Sciatic nerve (tissue), 2 donors: ENCODE data around the gene EIF5. TPM values are rescaled to one million over a fixed set of nuclear protein-coding genes. Genes with fewer than 3 reads are reported as not detected.

Experiments used
- ATAC-seq: fragments of 200-7000 bp; cut with Tn5 transposase; one replicate; pipeline ENCODE4 v1.9.1; 2020; ENCODE audit warnings: mild to moderate bottlenecking, moderate library complexity
- DNase-seq: peaks from one replicate; pipeline ENCODE4 v3.0.0-alpha.2; 2020; ENCODE audit warnings: low spot score
- intact Hi-C: fragments of 100-400 bp; cut with DNase I; formaldehyde crosslinking; loops from one replicate; pipeline ENCODE4 v1.14.2; 2022
- total RNA-seq: library from RNA; stranded (reverse); fragmentation: NEBNext Ultra II Directional; extraction: Animal tissue kit (Norgen Biotek cat#: 25700); gene quantifications from one replicate; pipeline ENCODE4 v1.2.1, GENCODE V29; 2021
- donor health status: DM: no; HTN: no; CAD: no.
- donor health status: DM: no; HTN: no; CAD: no.

EIF5 gene
- total RNA-seq, result 186 TPM

DNA sequence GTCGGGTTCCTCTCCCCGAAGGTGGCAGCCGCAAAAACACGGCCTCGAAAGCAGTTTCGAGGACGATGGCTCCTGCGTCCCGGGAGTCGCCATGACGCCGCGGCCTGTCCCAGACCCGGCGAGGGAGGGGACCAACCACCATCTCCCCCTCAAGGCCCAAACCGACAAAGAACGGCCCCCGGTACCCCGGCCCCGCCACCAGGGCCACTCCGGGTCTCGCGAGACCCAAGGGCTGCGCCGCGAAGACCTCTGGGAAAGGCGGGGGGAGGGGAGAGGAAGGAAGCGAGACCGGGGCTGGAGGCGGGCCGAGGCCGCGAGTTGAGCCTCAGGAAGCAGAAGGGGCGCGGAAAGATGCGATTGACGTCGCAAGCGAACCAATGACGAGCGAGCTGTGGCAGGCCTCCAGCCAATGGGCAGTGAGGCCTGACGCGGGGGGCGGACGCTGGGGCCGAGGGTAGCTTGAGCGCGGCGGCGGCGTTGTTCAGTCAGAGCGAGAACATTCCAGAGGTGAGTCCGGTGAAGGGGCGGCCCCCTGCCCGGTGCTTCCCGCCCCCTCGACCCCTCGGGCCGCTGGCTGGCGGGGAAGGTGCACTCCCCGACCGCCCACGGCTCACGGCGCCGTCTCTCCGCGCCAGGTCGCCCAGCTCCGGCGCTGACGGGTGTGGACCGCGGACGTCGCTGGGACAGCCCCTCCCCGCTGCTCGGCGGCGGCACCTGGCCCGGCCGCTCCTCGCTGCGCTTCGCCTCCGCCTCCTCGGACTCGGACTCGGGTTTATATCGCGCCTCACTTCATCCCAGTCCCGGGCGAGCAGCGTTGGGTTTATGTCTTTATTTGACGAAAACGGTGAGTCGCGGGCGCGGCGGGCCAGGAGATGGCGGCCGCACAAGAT, at the start of gene EIF5:
Gene EIF5, plus strand, starts transcription at position 484 of the 890 bp plus-strand sequence. CDS start 1,624 bp downstream, outside the sequence.
- DNase-seq, result peak; percentile 99
- peak; percentile 98 for ATAC-seq
- intact Hi-C loops, result no loop called here

DNA sequence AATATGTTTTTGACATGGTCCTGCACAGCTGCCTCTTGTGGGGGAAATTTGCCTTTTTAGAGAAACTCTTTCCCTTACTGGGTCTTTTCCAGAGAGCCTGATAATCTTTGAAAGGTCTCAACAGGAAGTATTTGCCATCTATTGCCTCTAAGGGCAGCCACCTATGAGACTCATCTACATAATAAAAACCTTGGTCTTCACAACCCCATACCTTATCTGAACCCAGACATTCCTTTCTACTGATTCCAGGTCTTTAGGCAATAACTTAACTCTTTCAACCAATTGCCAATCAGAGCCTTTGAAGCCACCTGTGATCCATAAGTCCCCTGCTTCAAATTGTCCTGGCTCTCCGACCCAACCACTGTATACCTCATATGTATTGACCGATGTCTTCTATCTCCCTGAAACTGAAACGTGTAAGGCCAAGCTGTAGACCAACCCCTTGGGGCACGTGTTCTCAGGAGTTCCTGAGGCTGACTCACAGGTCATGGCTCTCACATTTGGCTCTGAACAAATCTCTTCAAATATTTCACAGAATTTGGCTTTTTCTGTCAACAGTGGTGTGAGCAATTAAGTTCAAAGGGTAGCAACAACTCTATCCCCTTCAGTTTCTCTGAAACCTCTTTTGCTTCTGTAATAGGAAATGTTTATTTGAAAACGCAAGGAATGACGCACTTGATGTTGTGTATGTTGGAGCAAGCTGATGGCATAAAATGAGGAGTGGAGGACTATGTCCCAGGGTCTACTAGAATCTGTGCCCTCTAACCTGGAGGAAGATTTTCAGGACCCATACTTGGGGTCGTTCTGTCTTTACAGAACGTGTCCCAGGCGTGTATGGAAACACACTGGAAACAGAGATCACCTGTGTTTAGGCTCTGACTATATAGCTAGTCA, 49.2 kb upstream of the EIF5 start:
- DNase-seq (no peak), ATAC-seq (no peak)
- intact Hi-C loops, result no loop called here

DNA sequence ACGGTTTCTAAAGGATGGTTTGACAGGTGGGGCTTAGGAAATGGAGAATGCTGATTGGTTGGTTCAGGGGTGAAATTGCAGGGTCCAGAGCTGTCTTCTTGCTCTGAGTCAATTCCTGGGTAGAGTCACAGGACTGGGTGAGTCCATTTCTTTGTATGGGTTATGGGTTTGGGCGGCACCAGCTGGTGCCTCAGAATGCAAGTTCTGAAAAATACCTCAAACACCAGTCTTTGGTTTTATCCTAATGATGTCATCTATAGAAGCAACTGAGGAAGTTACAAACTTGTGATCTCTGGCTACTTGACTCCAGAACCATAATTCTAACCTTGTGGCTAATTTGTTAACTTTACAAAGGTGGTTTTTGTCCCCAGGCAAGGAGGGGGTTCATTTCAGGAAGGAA, 47.6 kb upstream of the EIF5 start:
- ATAC-seq, result no peak

DNA sequence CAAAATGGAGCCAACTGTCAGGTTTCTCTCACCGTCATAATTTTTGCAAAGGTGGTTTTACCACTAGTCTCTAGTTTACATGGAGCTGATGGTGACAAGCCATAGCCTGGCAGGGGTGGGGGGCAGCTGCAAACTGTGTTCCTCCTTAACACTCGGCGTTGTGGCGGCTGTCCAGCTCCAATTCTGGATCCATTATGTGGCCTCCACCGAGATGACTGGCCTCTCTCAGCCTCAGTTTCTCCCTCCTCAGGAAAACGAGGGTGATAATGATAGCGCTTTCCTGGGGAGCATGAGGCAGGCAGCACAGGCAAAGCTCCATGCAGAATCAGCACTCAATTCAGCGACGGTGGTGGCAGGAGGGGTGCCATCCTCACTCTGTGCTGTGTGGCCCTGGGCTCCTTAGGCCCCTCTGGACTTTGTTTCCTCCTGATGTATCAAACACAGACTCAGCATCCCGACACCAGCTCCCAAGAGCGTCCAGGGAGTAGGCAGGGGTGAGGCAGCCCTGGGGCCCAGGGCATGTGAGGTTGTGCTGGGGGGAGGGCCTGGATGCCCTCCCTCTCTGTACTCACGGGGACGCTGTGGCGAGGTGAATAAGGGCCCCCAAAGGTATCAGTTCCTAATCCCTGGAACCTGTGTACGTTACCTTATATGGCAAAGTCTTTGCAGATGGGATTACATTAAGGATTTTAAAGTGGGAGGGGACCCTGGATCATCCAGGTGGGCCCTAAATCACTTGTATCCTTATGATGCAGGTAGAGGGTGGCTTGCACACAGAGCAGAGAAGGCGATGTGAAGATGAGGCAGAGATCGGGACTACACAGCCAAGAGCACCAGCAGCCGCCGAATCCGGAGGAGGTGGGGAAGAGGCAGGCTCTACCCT, 46.8 kb upstream of the EIF5 start:
- ATAC-seq, result no peak
- intact Hi-C loops, result no loop called here
- no peak for DNase-seq

More for the DNA sequence above, 47.6 kb upstream of the EIF5 start:
- intact Hi-C loops, result no loop called here
- DNase-seq, result no peak

DNA sequence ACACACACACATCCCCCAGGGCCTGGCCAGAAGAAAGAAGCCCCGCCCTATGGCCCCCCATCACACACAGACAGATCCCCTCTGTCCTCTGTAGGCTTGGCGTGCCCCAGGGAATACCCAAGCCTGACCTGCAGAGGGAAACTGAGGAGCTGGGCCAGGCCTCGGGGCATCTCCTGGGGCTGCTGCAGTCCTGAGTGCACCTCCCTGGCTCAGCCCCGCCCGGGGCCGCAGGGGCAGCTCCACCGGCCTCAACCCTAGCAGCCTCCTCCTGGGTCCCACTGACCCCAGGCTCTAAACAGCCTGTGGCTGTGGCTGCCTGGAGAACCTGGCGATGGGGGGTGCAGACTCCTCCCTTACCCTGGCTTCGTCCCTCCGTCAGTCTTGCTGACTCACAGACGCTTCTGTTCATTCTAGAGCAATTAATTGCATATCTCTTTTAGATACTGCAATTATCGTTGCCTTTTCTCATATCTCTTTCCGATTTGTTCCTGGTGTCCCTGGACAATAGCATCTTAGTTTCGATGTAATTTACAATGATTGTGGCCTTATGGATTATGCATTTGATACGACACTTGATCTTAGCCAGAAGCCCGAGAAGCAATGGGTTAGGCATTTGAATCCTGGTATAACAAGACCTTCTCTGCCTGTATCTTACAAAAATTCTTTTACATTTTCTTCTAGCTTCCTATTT, 45.8 kb upstream of the EIF5 start:
- intact Hi-C loops, result no loop called here
- no peak for DNase-seq
- ATAC-seq, result no peak

DNA sequence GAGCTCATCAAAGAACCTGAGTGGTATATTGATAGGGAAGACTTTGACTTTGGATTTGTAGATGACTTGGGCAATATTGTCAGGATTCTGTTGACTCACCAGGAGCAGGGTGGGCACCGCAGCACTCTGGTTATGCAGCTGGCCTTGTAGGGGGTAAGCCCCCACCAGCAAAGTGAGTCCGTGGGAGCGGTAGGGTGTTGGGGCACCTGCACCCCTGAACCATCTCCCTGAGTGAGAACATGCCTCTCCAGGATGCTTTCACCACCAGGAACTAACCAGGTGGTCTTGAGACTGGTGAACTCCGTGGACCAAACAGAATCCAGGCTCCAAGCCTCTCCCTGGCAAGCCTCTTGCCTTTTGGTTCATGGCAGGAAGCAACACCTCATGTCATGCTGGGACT, 44.0 kb upstream of the EIF5 start:
- DNase-seq (no peak), ATAC-seq (no peak)
- intact Hi-C loops, result loop anchor here (5.0 kb wide), 1 partner anchor 203 kb away; no protein-coding TSS in a partner anchor

DNA sequence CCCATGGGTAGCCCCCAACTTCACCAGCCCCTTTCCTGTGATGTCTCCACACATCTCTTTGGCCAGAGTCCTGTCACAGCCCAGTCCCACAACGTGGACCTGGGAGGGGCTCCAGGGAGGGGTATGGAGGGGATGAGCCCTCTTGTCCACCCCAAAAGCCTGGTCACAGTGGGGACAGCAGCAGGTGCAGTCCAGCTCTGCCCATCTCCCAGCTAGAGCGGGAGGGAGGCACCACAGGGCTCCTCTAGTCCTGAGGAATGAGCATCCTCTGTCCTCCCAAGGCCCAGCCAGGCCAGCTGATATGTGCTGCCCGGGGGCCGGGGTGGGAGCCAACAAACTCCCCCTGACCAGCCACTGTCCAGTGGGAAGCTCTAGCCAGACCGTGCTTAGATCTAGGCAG, 43.5 kb upstream of the EIF5 start:
- DNase-seq (no peak), ATAC-seq (no peak)
- intact Hi-C loops, result loop anchor here (5.0 kb wide), 1 partner anchor 203 kb away; no protein-coding TSS in a partner anchor

DNA sequence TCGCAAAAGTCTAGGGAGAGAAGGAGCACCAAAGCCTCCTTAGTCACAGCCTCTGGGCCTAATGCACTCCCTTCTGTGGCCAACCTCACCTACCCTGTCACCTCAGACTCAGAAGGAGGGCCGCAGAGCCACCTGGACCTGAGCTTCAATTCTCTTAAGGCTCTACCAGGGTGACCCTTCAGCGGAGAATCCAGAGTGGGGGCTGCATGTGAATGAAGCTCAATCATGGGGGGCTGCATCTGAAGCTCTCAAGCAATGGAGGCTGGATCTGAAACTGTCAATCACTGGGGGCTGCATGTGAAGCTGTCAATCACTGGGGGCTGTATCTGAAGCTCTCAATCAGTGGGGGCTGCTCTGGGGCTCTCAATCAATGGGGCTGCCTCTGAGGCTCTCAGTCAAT, 43.1 kb upstream of the EIF5 start:
- ATAC-seq (no peak), DNase-seq (no peak)
- intact Hi-C loops, result loop anchor here (5.0 kb wide), 1 partner anchor 204 kb away; no protein-coding TSS in a partner anchor

DNA sequence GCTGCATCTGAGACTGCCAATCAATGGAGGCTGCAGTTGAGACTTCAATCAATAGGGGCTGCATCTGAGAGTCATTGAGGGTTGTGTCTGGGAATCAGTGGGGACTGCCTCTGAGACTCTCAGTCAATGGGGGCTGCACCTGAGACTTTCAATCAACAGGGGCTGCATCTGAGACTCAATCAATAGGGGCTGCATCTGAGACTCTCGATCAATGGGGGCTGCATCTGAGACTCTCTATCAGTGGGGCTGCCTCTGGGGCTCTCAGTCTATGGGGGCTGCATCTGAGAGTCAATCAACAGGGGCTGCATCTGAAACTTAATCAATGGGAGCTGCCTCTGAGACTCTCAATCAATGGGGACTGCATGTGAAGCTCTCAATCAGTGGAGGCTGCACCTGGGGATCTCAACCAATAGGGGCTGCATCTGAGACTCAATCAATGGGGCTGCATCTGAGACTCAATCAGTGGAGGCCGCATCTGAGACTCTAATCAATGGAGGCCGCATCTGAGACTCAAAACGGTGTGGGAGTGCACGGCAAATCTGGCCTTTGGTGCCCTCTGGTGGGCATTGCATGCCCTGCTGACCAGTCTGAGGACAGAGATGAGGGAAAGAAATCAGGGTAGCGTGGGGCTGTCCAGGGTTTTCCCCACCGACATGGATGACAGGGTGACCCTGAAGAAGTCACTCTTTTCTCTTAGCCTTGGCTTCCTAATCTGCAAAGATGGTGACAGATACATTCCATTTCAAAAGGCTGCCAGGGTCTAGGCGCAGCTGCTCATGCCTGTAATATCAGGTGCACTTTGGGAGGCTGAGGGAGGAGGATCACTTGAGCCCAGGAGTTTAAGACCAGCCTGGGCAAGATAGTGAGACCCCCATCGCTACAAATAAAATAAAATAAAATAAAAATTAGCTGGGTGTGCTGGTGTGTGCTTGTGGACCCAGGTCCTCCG, 41.3 kb upstream of the EIF5 start:
- ATAC-seq (peak; percentile 95), DNase-seq (peak; percentile 90)
- intact Hi-C loops, result loop anchor here (2.0 to 5.0 kb wide), 2 partner anchors 188 to 205 kb away; no protein-coding TSS in a partner anchor

DNA sequence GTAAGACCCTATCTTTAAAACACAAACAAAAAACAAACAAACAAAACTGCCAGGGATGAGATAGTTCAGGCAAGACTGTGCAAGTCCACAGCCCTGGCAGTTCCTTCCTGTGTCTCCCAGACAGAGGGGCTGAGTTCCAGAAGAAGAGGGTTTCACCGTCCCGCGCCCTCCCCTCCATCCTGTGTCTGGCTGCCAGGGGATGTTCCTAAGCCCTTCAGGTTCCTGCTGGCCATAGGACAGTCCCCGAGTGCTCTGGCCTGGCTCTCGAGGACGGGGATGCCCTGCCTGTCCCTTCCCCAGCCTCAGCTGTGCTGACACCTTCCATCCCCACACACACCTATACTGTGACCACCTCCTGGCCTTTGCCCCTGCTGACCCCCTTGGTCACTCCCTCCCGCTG, 40.6 kb upstream of the EIF5 start:
- ATAC-seq, result no peak
- intact Hi-C loops, result loop anchor here (2.0 to 5.0 kb wide), 2 partner anchors 189 to 206 kb away; no protein-coding TSS in a partner anchor
- DNase-seq, result no peak

DNA sequence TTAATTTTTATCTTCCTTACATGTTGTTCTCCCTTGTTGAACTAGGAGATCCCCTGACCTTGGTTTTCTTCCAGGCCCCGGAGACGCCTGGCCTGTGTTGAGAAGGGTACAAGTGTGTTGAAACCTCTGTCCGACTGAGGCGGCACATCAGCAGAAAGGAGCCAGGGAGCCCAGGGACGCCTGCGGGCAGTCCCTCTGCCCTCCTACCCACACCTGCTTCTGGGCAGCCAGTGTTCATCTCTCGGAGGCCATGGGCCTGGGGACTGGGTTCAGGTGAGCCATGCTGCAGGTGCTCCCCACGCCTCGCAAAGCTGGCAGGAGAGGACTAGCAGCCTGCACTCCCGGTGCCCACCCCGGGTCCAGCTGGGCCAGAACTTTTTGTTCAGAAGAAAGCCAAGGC, 39.9 kb upstream of the EIF5 start:
- intact Hi-C loops, result loop anchor here (5.0 kb wide), 1 partner anchor 207 kb away; no protein-coding TSS in a partner anchor
- no peak for ATAC-seq
- DNase-seq, result no peak

DNA sequence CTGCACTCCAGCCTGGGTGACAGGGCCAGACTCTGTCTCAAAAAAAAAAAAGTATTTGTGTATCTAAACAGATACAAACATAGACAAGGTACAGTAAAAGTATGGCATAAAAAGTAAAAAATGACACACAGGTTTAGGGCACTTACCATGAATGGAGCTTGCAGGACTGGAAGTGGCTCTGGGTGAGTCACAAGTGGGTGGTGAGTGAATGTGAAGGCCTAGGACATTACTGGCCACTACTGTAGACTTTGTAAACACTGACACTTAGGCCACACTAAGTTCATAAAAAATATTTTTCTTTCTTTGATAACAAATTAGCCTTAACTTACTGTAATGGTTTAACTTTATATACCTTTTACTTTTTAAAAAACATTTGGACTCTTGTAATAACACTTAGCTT, 38.0 kb upstream of the EIF5 start:
- DNase-seq (no peak), ATAC-seq (no peak)
- intact Hi-C loops, result no loop called here

DNA sequence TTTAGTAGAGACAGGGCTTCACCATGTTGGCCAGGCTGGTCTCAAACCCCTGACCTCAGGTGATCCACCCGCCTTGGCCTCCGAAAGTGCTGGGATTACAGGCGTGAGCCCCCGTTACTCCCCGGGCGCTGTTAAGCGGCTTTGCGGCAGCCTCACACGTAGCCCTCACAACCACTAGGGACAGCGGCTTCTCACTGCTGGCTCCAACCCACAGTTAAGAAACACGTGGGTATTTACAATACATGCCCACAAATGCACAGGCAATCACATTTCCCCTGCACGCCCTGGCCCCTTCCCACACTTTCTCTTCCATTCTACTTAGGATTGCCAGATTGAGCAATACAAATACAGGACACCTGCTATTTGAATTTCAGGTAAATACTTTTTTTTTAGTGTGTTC, 37.0 kb upstream of the EIF5 start:
- ATAC-seq (no peak), DNase-seq (no peak)
- intact Hi-C loops, result no loop called here

DNA sequence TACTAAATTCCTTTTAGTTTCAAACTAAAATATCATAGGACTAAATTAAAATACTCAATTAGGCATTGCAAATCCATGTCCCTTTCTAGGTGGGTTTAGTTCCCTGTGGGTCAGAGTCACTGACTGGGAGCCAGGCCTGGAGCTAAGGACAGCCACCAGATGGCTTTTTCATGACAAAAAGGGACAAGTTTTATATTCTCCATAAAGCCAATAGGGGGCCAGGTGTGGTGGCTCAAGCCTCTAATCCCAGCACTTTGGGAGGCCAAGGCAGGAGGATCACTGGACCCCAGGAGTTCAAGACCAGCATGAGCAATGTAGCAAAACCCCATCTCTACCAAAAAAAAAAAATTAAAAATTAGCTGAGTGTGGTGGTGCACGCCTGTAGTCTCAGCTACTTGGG, 35.4 kb upstream of the EIF5 start:
- intact Hi-C loops, result no loop called here
- ATAC-seq, result no peak
- no peak for DNase-seq

DNA sequence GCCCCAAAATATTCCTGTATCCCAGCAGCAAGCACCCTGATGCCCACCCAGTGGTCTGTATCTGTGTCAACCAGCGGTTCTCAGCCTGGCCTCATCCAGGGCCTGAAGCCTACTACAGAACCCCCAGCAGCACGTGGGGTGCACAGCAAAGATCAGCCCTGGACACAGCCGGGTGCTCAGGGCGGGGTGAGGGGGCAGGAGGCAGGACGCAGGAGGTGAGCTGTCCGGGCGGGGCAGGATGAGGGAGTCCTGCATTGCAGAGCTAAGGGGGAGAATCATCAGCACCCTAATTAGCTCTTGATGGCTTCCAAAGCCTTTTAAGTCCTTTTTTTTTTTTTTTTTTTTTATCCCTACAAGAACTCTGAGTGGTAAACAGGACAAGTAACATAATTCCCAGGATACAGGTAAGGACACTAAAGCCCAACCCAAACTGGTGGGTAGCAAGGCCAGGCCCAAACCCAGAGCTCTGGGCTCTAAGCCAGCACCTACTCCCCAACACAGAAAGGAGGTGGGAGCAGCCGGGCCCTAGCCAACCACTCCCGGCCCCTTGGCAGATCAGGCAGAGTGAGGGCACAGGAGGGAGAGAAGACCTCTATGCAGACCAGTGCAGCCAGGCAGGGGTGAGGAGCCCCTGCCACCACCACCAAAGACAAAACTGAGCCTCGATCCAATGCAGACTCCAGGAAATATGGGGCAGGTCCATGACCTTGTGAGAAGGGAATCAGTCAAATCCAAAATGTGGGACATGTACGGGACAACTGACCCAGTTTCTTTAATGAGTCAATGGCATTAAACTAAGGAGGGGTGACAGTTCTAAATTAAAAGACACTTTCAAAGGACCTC, 32.3 kb upstream of the EIF5 start:
- DNase-seq, result no peak
- ATAC-seq, result no peak
- intact Hi-C loops, result no loop called here

DNA sequence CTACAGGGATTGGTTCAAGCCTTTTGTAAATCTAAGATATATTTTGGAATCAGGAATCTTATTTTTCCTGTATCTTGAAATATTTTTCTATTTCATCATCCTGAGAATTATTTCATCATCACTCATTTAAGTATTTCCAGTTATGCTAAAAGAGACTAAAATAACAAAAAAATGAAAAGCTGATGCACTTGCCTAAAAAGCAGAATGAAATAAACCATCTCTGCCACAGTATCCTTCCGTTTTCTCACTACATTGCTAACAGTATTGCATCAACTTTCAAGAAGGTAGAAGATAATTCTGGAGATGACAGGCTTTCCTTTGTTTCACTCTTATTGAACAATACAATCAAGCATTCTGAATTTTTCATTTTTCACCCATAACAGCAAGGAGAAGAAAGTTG, 31.1 kb upstream of the EIF5 start:
- intact Hi-C loops, result no loop called here
- DNase-seq, result no peak
- peak; percentile 65 for ATAC-seq
